Keratinocyte (primary cell): ENCODE data around the gene SPATA13. TPM values are rescaled to one million over a fixed set of nuclear protein-coding genes. Genes with fewer than 3 reads are reported as not detected.
"Not testable (repeated sequence)": the region's sequence is repeated elsewhere in the genome, so short reads cannot be mapped to it uniquely, and the experiment has no call there.

Experiments used
- DNase-seq: peaks from one replicate; pipeline ENCODE4 v3.0.0-alpha.2; 2011; ENCODE audit warnings: low read depth, missing footprints, low spot score
- FAIRE-seq: peaks from 2 replicates; lab custom pipeline; 2011; peaks lifted over from hg19 to GRCh38; lab: Jason Lieb, UNC
- H2AFZ ChIP-seq: 2 replicates; pipeline ENCODE4 v1.6.0; 2012; ENCODE audit warnings: low read length, control low read depth, inconsistent platforms; ENCODE audit not compliant: control insufficient read depth
- H3K27ac ChIP-seq: 2 replicates; pipeline ENCODE4 v1.5.1; 2011; ENCODE audit warnings: low read length; ENCODE audit not compliant: control insufficient read depth, insufficient read depth
- H3K27me3 ChIP-seq: 3 replicates; pipeline ENCODE4 v1.6.0; 2011; ENCODE audit warnings: low read length; ENCODE audit not compliant: control insufficient read depth, insufficient read depth; ENCODE audit errors: extremely low read depth
- H3K36me3 ChIP-seq, 2 experiments: 2 replicates in 1 of 2; 3 replicates in 1 of 2; pipeline ENCODE4 v1.5.1; 2011; ENCODE audit warnings: low read length in 2 of 2, mild to moderate bottlenecking in 1 of 2; ENCODE audit not compliant: control insufficient read depth in 2 of 2, insufficient read depth in 2 of 2; ENCODE audit errors: extremely low read depth in 1 of 2
- H3K4me1 ChIP-seq: 3 replicates; pipeline ENCODE4 v1.5.1; 2011; ENCODE audit warnings: low read length; ENCODE audit not compliant: control insufficient read depth, insufficient read depth; ENCODE audit errors: extremely low read depth
- H3K4me2 ChIP-seq: 3 replicates; pipeline ENCODE4 v1.6.0; 2011; ENCODE audit warnings: low read depth, low read length; ENCODE audit not compliant: control insufficient read depth, insufficient read depth; ENCODE audit errors: extremely low read depth
- H3K4me3 ChIP-seq, 3 experiments: fragments of 200-600 bp in 1 of 3; sonication (generic) in 1 of 3; 2 replicates in 2 of 3; 3 replicates in 1 of 3; pipeline ENCODE4 v1.5.1; 2011 to 2016; ENCODE audit warnings: low read length in 3 of 3, mild to moderate bottlenecking in 3 of 3, control low read depth in 2 of 3, inconsistent platforms in 1 of 3, low read depth in 1 of 3, mixed read lengths in 1 of 3, mixed run types in 1 of 3, moderate library complexity in 1 of 3; ENCODE audit not compliant: control insufficient read depth in 2 of 3, insufficient read depth in 2 of 3; ENCODE audit errors: extremely low read depth in 1 of 3
- H3K79me2 ChIP-seq: 2 replicates; pipeline ENCODE4 v1.6.0; 2012; ENCODE audit warnings: low read length; ENCODE audit not compliant: control insufficient read depth, insufficient read depth
- H3K9ac ChIP-seq: 3 replicates; pipeline ENCODE4 v1.6.0; 2011; ENCODE audit warnings: low read length; ENCODE audit not compliant: control insufficient read depth, insufficient read depth; ENCODE audit errors: extremely low read depth
- H3K9me1 ChIP-seq: 3 replicates; pipeline ENCODE4 v1.6.0; 2011; ENCODE audit warnings: low read length; ENCODE audit not compliant: control insufficient read depth, insufficient read depth; ENCODE audit errors: extremely low read depth
- H3K9me3 ChIP-seq: 2 replicates; pipeline ENCODE4 v1.5.1; 2012; ENCODE audit warnings: low read depth, low read length; ENCODE audit not compliant: control insufficient read depth
- H4K20me1 ChIP-seq: 3 replicates; pipeline ENCODE4 v1.6.0; 2011; ENCODE audit warnings: low read length; ENCODE audit not compliant: control insufficient read depth, insufficient read depth; ENCODE audit errors: extremely low read depth
- CTCF ChIP-seq, 3 experiments: IDR thresholded peaks in 1 of 3; conservative IDR thresholded peaks in 1 of 3; optimal IDR thresholded peaks in 1 of 3; 2 replicates in 2 of 3; 3 replicates in 1 of 3; pipeline versions ENCODE3 to v1.5.1; 2011; ENCODE audit warnings: low read length in 3 of 3, mild to moderate bottlenecking in 3 of 3, moderate library complexity in 2 of 3, control low read depth in 1 of 3, inconsistent platforms in 1 of 3; ENCODE audit not compliant: insufficient read depth in 2 of 3; ENCODE audit errors: extremely low read depth in 1 of 3
- EZH2 ChIP-seq: IDR thresholded peaks from one replicate; pipeline ENCODE4 v1.6.1; 2012; ENCODE audit warnings: inconsistent platforms, mild to moderate bottlenecking, low read length, moderate library complexity
- dilution Hi-C: fragments of 300-500 bp; cut with MboI; formaldehyde crosslinking; loops from one replicate; pipeline ENCODE4 v1.7.0; 2020; ENCODE audit warnings: low sequenced_read_pairs; ENCODE audit not compliant: extremely low pct_ligation_motif_present
- polyA plus RNA-seq, 5 experiments: library from polyadenylated mRNA; depleted of rRNA in 3 of 5; stranded (reverse) in 3 of 5; stranded (forward) in 1 of 5; unstranded in 1 of 5; fragments of >200 nt; gene quantifications; 1 replicate in 1 of 5; 2 replicates in 3 of 5; 3 replicates in 1 of 5; pipeline versions ENCODE4 v1.2.1 to v1.2.3, GENCODE V29; 2011 to 2012; ENCODE audit warnings: missing spikeins in 2 of 5, low read depth in 1 of 5, low replicate concordance in 1 of 5

Gene SPATA13
- polyA plus RNA-seq, 1 donor (not counting 4 experiments of a cell fraction or from before 2014, with no cell fraction given) = 1.2 TPM

- dilution Hi-C loops = no loop called here
- H3K9me1 ChIP-seq = no peaks in the 10 kb centered on the region
- FAIRE-seq = no peak
These were observed 147.5 kb downstream of the SPATA13 start for GRCh38 chr13:24308068-24308445.

GRCh38 chr13:24308488-24309020, 148.0 kb downstream of the SPATA13 start:
- Histone ChIP-seq H3K4me1 (no peaks in the 10 kb centered on the region), H3K9me1 (no peaks in the 10 kb centered on the region), H3K9ac (no peak overlapping the region), H3K9me3 (no peaks in the 10 kb centered on the region), H3K4me2 (no peak overlapping the region), H3K27ac (no peak overlapping the region), H3K79me2 (no peaks in the 10 kb centered on the region), H2AFZ (no peak overlapping the region), H3K4me3 (no peak overlapping the region), H3K36me3 (no peaks in the 10 kb centered on the region), H3K27me3 (no peaks in the 10 kb centered on the region), H4K20me1 (no peaks in the 10 kb centered on the region)
- DNase-seq (no peak), FAIRE-seq (no peak)
- TF ChIP-seq CTCF (optimal IDR thresholded peaks at IDR 0.05 in 1 of 3, IDR thresholded peaks at IDR 0.05 in 1 of 3, conservative IDR thresholded peaks at IDR 0.05 in 1 of 3; ENCODE audit: extremely low read depth in 1 of 3, insufficient read depth in 2 of 3, low read length in 3 of 3) (no peak), EZH2 (no peak)
- dilution Hi-C loops = no loop called here

More at GRCh38 chr13:24308068-24308445, 147.5 kb downstream of the SPATA13 start:
- Histone ChIP-seq H3K79me2 (no peaks in the 10 kb centered on the region), H3K4me2 (no peak overlapping the region), H4K20me1 (no peaks in the 10 kb centered on the region), H3K4me1 (no peaks in the 10 kb centered on the region), H3K27me3 (no peaks in the 10 kb centered on the region), H2AFZ (no peak overlapping the region), H3K9ac (no peak overlapping the region), H3K9me3 (no peaks in the 10 kb centered on the region), H3K27ac (no peak overlapping the region), H3K4me3 (no peak overlapping the region), H3K36me3 (no peaks in the 10 kb centered on the region)
- TF ChIP-seq EZH2 (no peak), CTCF (optimal IDR thresholded peaks at IDR 0.05 in 1 of 3, IDR thresholded peaks at IDR 0.05 in 1 of 3, conservative IDR thresholded peaks at IDR 0.05 in 1 of 3; ENCODE audit: extremely low read depth in 1 of 3, insufficient read depth in 2 of 3, low read length in 3 of 3) (no peak)
- DNase-seq = no peak

GRCh38 chr13:24309300-24309699, 148.8 kb downstream of the SPATA13 start, which contains the start of gene C1QTNF9:
C1QTNF9 (plus strand) TSS chr13:24309580; CDS start chr13:24316004, 6,424 bp downstream.
- H2AFZ ChIP-seq, H3K4me2 ChIP-seq, H3K9me3 ChIP-seq, H3K79me2 ChIP-seq, H3K9me1 ChIP-seq, H3K9ac ChIP-seq, H3K4me3 ChIP-seq, H3K36me3 ChIP-seq, dilution Hi-C loops, H4K20me1 ChIP-seq, DNase-seq, H3K4me1 ChIP-seq, H3K27me3 ChIP-seq, FAIRE-seq, H3K27ac ChIP-seq: not testable (repeated sequence)
